ENCODE results near the gene TMEM252. TPM values are rescaled to one million over a fixed set of nuclear protein-coding genes. Genes with fewer than 3 reads are reported as not detected.

The TMEM252 gene
- polyA plus RNA-seq, 1 of the 3 experiments (the other 2 are of a cell fraction): not detected

GRCh38 chr9:68498816-68499215, 41.9 kb downstream of the TMEM252 start:
- Histone ChIP-seq H3K4me3 (ENCODE audit: low read depth in 2 of 2, low read length in 1 of 2) (no peak overlapping the region), H4K20me1 (ENCODE audit: insufficient read depth) (no peaks in the 10 kb centered on the region), H3K4me2 (no peak overlapping the region), H3K9me2 (no peaks in the 10 kb centered on the region), H3K36me3 (replicated peaks in 1 of 2; ENCODE audit: control insufficient read depth in 1 of 2, insufficient read depth in 2 of 2, low read length in 1 of 2) (no peaks in the 10 kb centered on the region), H3K79me2 (ENCODE audit: insufficient read depth) (no peaks in the 10 kb centered on the region), H2AFZ (ENCODE audit: low read depth) (no peak overlapping the region), H3K9ac (no peak overlapping the region), H3K27me3 (ENCODE audit: insufficient read depth) (no peaks in the 10 kb centered on the region), H3K4me1 (ENCODE audit: control insufficient read depth in 1 of 2, insufficient read depth in 2 of 2, low read depth in 1 of 2, low read length in 1 of 2) (no peaks in the 10 kb centered on the region), H3K27ac (ENCODE audit: low read depth in 2 of 2, low read length in 1 of 2) (no peak overlapping the region), H3F3A (replicated peaks; ENCODE audit: insufficient read depth) (no peaks in the 10 kb centered on the region), H3K9me3 (no peaks in the 10 kb centered on the region)
- WGBS (ENCODE audit: low lambda C conversion rate): 8% methylated on average over 2 of the region's 2 CpGs
- POLR2A ChIA-PET: no interaction called here
- DNase-seq: no peak
- TF ChIP-seq POLR2AphosphoS5 (IDR thresholded peaks at IDR 0.05; ENCODE audit: low read depth, low read length): no peak
- no peak for TF ChIP-seq CTCF (IDR thresholded peaks at IDR 0.05)
- TF ChIP-seq EP300 (IDR thresholded peaks at IDR 0.05; ENCODE audit: borderline replicate concordance in 1 of 2, low read depth in 1 of 2, low read length in 1 of 2): no peak
- TF ChIP-seq TEAD4 (IDR thresholded peaks at IDR 0.05; ENCODE audit: borderline replicate concordance, insufficient read depth): no peak
- TF ChIP-seq TAF1 (IDR thresholded peaks at IDR 0.05; ENCODE audit: borderline replicate concordance, low read depth, low read length): no peak
- TF ChIP-seq SMC3 (IDR thresholded peaks at IDR 0.05; ENCODE audit: low read depth, low read length): no peak
- TF ChIP-seq MAX (IDR thresholded peaks at IDR 0.05; ENCODE audit: low read depth): no peak
- TF ChIP-seq USF1 (IDR thresholded peaks at IDR 0.05; ENCODE audit: borderline replicate concordance, low read depth): no peak
- no peak for TF ChIP-seq REST (IDR thresholded peaks at IDR 0.05; ENCODE audit: low read depth, low read length)
- no peak for TF ChIP-seq GATA2 (CRISPR knock-in tag; IDR thresholded peaks at IDR 0.05)
- TF ChIP-seq IRF3 (IDR thresholded peaks at IDR 0.05; ENCODE audit: low read depth, low read length): no peak
- no peak for TF ChIP-seq CHD2 (IDR thresholded peaks at IDR 0.05; ENCODE audit: low read length, partially characterized antibody)
- no peak for TF ChIP-seq FOXM1 (IDR thresholded peaks at IDR 0.05; ENCODE audit: low read depth)
- TF ChIP-seq RCOR1 (IDR thresholded peaks at IDR 0.05; ENCODE audit: low read length): no peak
- TF ChIP-seq FOSL2 (IDR thresholded peaks at IDR 0.05; ENCODE audit: borderline replicate concordance, low read depth): no peak
- no peak for TF ChIP-seq GABPA (IDR thresholded peaks at IDR 0.05; ENCODE audit: low read depth)
- no peak for TF ChIP-seq SIN3A (IDR thresholded peaks at IDR 0.05; ENCODE audit: borderline replicate concordance, low read depth, low read length)
- TF ChIP-seq ZBTB33 (IDR thresholded peaks at IDR 0.05; ENCODE audit: borderline replicate concordance, low read depth): no peak
- TF ChIP-seq USF2 (IDR thresholded peaks at IDR 0.05; ENCODE audit: borderline replicate concordance, low read depth, low read length): no peak
- CTCF ChIA-PET: no interaction called here

Measured in SK-N-SH (cell line).